Activated naive CD8-positive, alpha-beta T cell treated with anti-CD3 and anti-CD28 coated beads, Interleukin-2, amount 50 U/mL, for 16 hours (primary cell): Measurements from ENCODE around the gene UNC79.

Experiments used
- DNase-seq: peaks from one replicate; pipeline ENCODE4 v3.0.0-alpha.2; 2020; ENCODE audit warnings: low read depth, low spot score

UNC79 gene

GRCh38 chr14:93727039-93727740 is 296.5 kb downstream of the UNC79 start:
- DNase-seq, result no peak

- DNase-seq, result no peak
Observed at GRCh38 chr14:93727917-93728650, 297.3 kb downstream of the UNC79 start.

- DNase-seq, result no peak
Observed at GRCh38 chr14:93728651-93729016, 297.9 kb downstream of the UNC79 start.

- DNase-seq, result no peak
Observed at GRCh38 chr14:93729993-93730392, 299.3 kb downstream of the UNC79 start.

GRCh38 chr14:93731753-93732152 is 301.0 kb downstream of the UNC79 start:
- no peak for DNase-seq

- no peak for DNase-seq
Observed at GRCh38 chr14:93732524-93732923, 301.8 kb downstream of the UNC79 start.

- DNase-seq, result no peak
Observed at GRCh38 chr14:93733231-93733630, 302.5 kb downstream of the UNC79 start.

- DNase-seq, result no peak
Observed at GRCh38 chr14:93733631-93734030, 302.9 kb downstream of the UNC79 start.

GRCh38 chr14:93734086-93734822 is 303.5 kb downstream of the UNC79 start:
- DNase-seq, result no peak

GRCh38 chr14:93735206-93735605 is 304.5 kb downstream of the UNC79 start:
- DNase-seq, result no peak

- DNase-seq, result no peak
Observed at GRCh38 chr14:93736378-93737014, 305.8 kb downstream of the UNC79 start.

- no peak for DNase-seq
Observed at GRCh38 chr14:93737634-93738033, 306.9 kb downstream of the UNC79 start.

- no peak for DNase-seq
Observed at GRCh38 chr14:93741556-93742230, 311.0 kb downstream of the UNC79 start.

- DNase-seq, result no peak
Observed at GRCh38 chr14:93742761-93743160, 312.0 kb downstream of the UNC79 start.

- DNase-seq, result no peak
Observed at GRCh38 chr14:93743270-93744060, 312.7 kb downstream of the UNC79 start.

GRCh38 chr14:93744176-93744575 is 313.4 kb downstream of the UNC79 start:
- no peak for DNase-seq

GRCh38 chr14:93744876-93745275 is 314.1 kb downstream of the UNC79 start:
- no peak for DNase-seq

- DNase-seq, result no peak
Observed at GRCh38 chr14:93745603-93746273, 315.0 kb downstream of the UNC79 start.

GRCh38 chr14:93747102-93747501 is 316.4 kb downstream of the UNC79 start:
- DNase-seq, result no peak

- no peak for DNase-seq
Observed at GRCh38 chr14:93747560-93747959, 316.8 kb downstream of the UNC79 start.
